H1 (cell line): ENCODE results near the gene NEU3. TPM values are rescaled to one million over a fixed set of nuclear protein-coding genes. Genes with fewer than 3 reads are reported as not detected.

ENCODE experiments used
- CTCF ChIA-PET: fragments of 300-600 bp; sonication (Branson Sonifier 250); formaldehyde crosslinking; loops from one replicate; lab custom pipeline; 2021; ENCODE audit not compliant: partially characterized antibody; lab: Charles Lee
- POLR2A ChIA-PET: fragments of 300-600 bp; sonication (Branson Sonifier 250); formaldehyde crosslinking; loops from one replicate; lab custom pipeline; 2021; ENCODE audit warnings: inconsistent platforms; ENCODE audit not compliant: partially characterized antibody; lab: Charles Lee
- DNase-seq, 2 experiments: peaks; one replicate each; pipeline versions ENCODE4 v3.0.0 to v3.0.0-alpha.2; 2010 to 2022; ENCODE audit warnings: low spot score in 2 of 2, low read depth in 1 of 2, mixed read lengths in 1 of 2
- FAIRE-seq: peaks from 2 replicates; lab custom pipeline; 2011; peaks lifted over from hg19 to GRCh38; lab: Jason Lieb, UNC
- H2AFZ ChIP-seq: 2 replicates; pipeline ENCODE4 v1.8.1; 2012; ENCODE audit warnings: low read length, inconsistent platforms
- H2AK5ac ChIP-seq: 2 replicates; pipeline ENCODE4 v1.6.1; 2013; ENCODE audit warnings: low read depth, low read length
- H2BK120ac ChIP-seq: replicated peaks from 2 replicates; pipeline ENCODE3; 2013; ENCODE audit warnings: low read depth, low read length, inconsistent platforms
- H2BK12ac ChIP-seq: 2 replicates; pipeline ENCODE4 v1.6.1; 2013; ENCODE audit warnings: low read depth, low read length
- H2BK15ac ChIP-seq: 2 replicates; pipeline ENCODE4 v1.6.1; 2013; ENCODE audit warnings: low read length
- H2BK20ac ChIP-seq: 2 replicates; pipeline ENCODE4 v1.6.1; 2013; ENCODE audit warnings: low read length
- H2BK5ac ChIP-seq: 2 replicates; pipeline ENCODE4 v1.6.1; 2013; ENCODE audit warnings: low read depth, low read length
- H3K14ac ChIP-seq: 2 replicates; pipeline ENCODE4 v1.6.1; 2013; ENCODE audit warnings: inconsistent platforms; ENCODE audit not compliant: insufficient read length
- H3K18ac ChIP-seq: 2 replicates; pipeline ENCODE4 v1.6.1; 2013; ENCODE audit warnings: low read length; ENCODE audit errors: extremely low read depth
- H3K23ac ChIP-seq: 2 replicates; pipeline ENCODE4 v1.6.1; 2013; ENCODE audit warnings: inconsistent platforms; ENCODE audit not compliant: insufficient read length
- H3K23me2 ChIP-seq: 2 replicates; pipeline ENCODE4 v1.6.1; 2013; ENCODE audit warnings: low read depth, low read length
- H3K27ac ChIP-seq: 2 replicates; pipeline ENCODE4 v1.6.1; 2011; ENCODE audit warnings: low read depth, low read length, inconsistent platforms
- H3K27me3 ChIP-seq, 4 experiments: replicated peaks in 1 of 4; 1 replicate in 1 of 4; 2 replicates in 3 of 4; pipeline versions ENCODE4 v1.6.1 to v1.8.1; 2011 to 2013; ENCODE audit warnings: low read length in 3 of 4, mild to moderate bottlenecking in 3 of 4, inconsistent platforms in 2 of 4, mixed read lengths in 2 of 4, moderate library complexity in 1 of 4; ENCODE audit not compliant: control insufficient read depth in 3 of 4, insufficient read depth in 3 of 4; ENCODE audit errors: extremely low read depth in 1 of 4
- H3K36me3 ChIP-seq, 4 experiments: 2 replicates each; pipeline versions ENCODE4 v1.6.1 to v1.8.1; 2011 to 2013; ENCODE audit warnings: mild to moderate bottlenecking in 4 of 4, low read length in 3 of 4, moderate library complexity in 2 of 4, control low read depth in 1 of 4, inconsistent platforms in 1 of 4; ENCODE audit not compliant: insufficient read depth in 4 of 4, control insufficient read depth in 2 of 4
- H3K4ac ChIP-seq: replicated peaks from 2 replicates; pipeline ENCODE3; 2013; ENCODE audit warnings: low read length, low read depth, mixed read lengths, inconsistent platforms; ENCODE audit not compliant: insufficient read length
- H3K4me1 ChIP-seq, 4 experiments: replicated peaks in 1 of 4; 1 replicate in 1 of 4; 2 replicates in 3 of 4; pipeline versions ENCODE4 v1.6.1 to v1.8.1; 2011 to 2013; ENCODE audit warnings: low read length in 3 of 4, inconsistent platforms in 2 of 4, mixed read lengths in 1 of 4; ENCODE audit not compliant: insufficient read depth in 4 of 4, control insufficient read depth in 3 of 4
- H3K4me2 ChIP-seq, 2 experiments: 2 replicates each; pipeline versions ENCODE4 v1.6.1 to v1.8.1; 2011 to 2013; ENCODE audit warnings: low read depth in 2 of 2, low read length in 2 of 2, control low read depth in 1 of 2, inconsistent platforms in 1 of 2, mild to moderate bottlenecking in 1 of 2; ENCODE audit not compliant: insufficient read depth in 1 of 2
- H3K4me3 ChIP-seq, 4 experiments: fragments of 200-600, 300-600 bp in 1 of 4; sonication (generic), shearing (Covaris generic), sonication (Bioruptor Twin) in 1 of 4; 2 replicates each; pipeline versions ENCODE4 v1.5.1 to v1.8.1; 2011 to 2016; ENCODE audit warnings: low read length in 4 of 4, low read depth in 3 of 4, control low read depth in 2 of 4, inconsistent platforms in 2 of 4, mild to moderate bottlenecking in 2 of 4, mixed read lengths in 1 of 4, moderate library complexity in 1 of 4; ENCODE audit not compliant: insufficient read depth in 2 of 4; ENCODE audit errors: extremely low read depth in 1 of 4
- H3K56ac ChIP-seq: replicated peaks from 2 replicates; pipeline ENCODE3; 2013; ENCODE audit warnings: low read depth, mild to moderate bottlenecking, mixed read lengths, low read length, inconsistent platforms; ENCODE audit not compliant: insufficient read length
- H3K79me1 ChIP-seq: 2 replicates; pipeline ENCODE4 v1.6.1; 2013; ENCODE audit warnings: low read depth, low read length, control low read depth
- H3K79me2 ChIP-seq, 2 experiments: 2 replicates each; pipeline versions ENCODE4 v1.6.1 to v1.8.1; 2012 to 2013; ENCODE audit warnings: low read length in 2 of 2, mild to moderate bottlenecking in 2 of 2, inconsistent platforms in 1 of 2; ENCODE audit not compliant: insufficient read depth in 2 of 2, control insufficient read depth in 1 of 2
- H3K9ac ChIP-seq, 4 experiments: replicated peaks in 1 of 4; 1 replicate in 1 of 4; 2 replicates in 3 of 4; pipeline versions ENCODE4 v1.6.1 to v1.8.1; 2011 to 2013; ENCODE audit warnings: low read depth in 3 of 4, low read length in 3 of 4, control low read depth in 2 of 4, mild to moderate bottlenecking in 2 of 4, moderate library complexity in 2 of 4, inconsistent platforms in 1 of 4; ENCODE audit errors: extremely low read depth in 1 of 4
- H3K9me3 ChIP-seq, 2 experiments: 2 replicates each; pipeline versions ENCODE4 v1.6.1 to v1.8.1; 2012 to 2013; ENCODE audit warnings: mild to moderate bottlenecking in 2 of 2, moderate library complexity in 2 of 2, control low read depth in 1 of 2, inconsistent platforms in 1 of 2, low read depth in 1 of 2, low read length in 1 of 2, mixed read lengths in 1 of 2; ENCODE audit not compliant: insufficient read depth in 2 of 2
- H4K20me1 ChIP-seq, 2 experiments: replicated peaks in 1 of 2; 2 replicates each; pipeline versions ENCODE3 to v1.8.1; 2011 to 2013; ENCODE audit warnings: inconsistent platforms in 2 of 2, low read length in 2 of 2, mild to moderate bottlenecking in 1 of 2; ENCODE audit not compliant: insufficient read depth in 2 of 2, control insufficient read depth in 1 of 2
- H4K5ac ChIP-seq: 2 replicates; pipeline ENCODE4 v1.6.1; 2013; ENCODE audit warnings: low read length, low read depth, mixed read lengths, inconsistent platforms; ENCODE audit not compliant: insufficient read length
- H4K8ac ChIP-seq: 2 replicates; pipeline ENCODE4 v1.8.0; 2013; ENCODE audit warnings: mild to moderate bottlenecking, moderate library complexity, low read length, inconsistent platforms; ENCODE audit not compliant: insufficient read depth; ENCODE audit errors: extremely low read depth
- H4K91ac ChIP-seq: replicated peaks from 2 replicates; pipeline ENCODE3; 2013; ENCODE audit warnings: low read length, mixed read lengths, inconsistent platforms; ENCODE audit not compliant: insufficient read length
- BCL11A ChIP-seq, 2 experiments: IDR thresholded peaks; one replicate each; pipeline ENCODE4 v1.6.1; 2011; ENCODE audit warnings: low read depth in 2 of 2, low read length in 2 of 2, mild to moderate bottlenecking in 2 of 2
- BRCA1 ChIP-seq: IDR thresholded peaks from 2 replicates; pipeline ENCODE4 v1.6.1; 2012; ENCODE audit warnings: low read depth, low read length, improper control_type of control experiment
- KDM5A ChIP-seq: fragments of 200-600 bp; IDR thresholded peaks from 2 replicates; pipeline ENCODE4 v1.7.1; 2012; ENCODE audit warnings: mild to moderate bottlenecking, low read length, inconsistent platforms, mixed read lengths
- POLR2AphosphoS5 ChIP-seq: IDR thresholded peaks from 2 replicates; pipeline ENCODE4 v1.6.1; 2011; ENCODE audit warnings: low read depth, low read length
- SP4 ChIP-seq: IDR thresholded peaks from 2 replicates; pipeline ENCODE4 v1.6.1; 2012; ENCODE audit warnings: low read length, inconsistent platforms
- TAF1 ChIP-seq: IDR thresholded peaks from 2 replicates; pipeline ENCODE4 v1.6.1; 2011; ENCODE audit warnings: mild to moderate bottlenecking, low read depth, low read length
- WGBS, 2 experiments: shearing (Covaris generic) in 1 of 2; methylation state at CpG; one replicate each; pipeline versions ENCODE4 v1.1.6 to v1.1.7; 2013 to 2015; ENCODE audit warnings: low lambda C conversion rate in 2 of 2, mixed read lengths in 2 of 2, inconsistent platforms in 1 of 2, low coverage in 1 of 2, missing lambda C conversion rate in 1 of 2; ENCODE audit not compliant: insufficient replicate concordance in 2 of 2, insufficient coverage in 1 of 2, insufficient read length in 1 of 2; ENCODE audit errors: extremely low coverage in 1 of 2, missing lambda C conversion rate in 1 of 2; 5-methylcytosine and 5-hydroxymethylcytosine counted together
- polyA plus RNA-seq, 7 experiments: library from polyadenylated mRNA; depleted of rRNA in 3 of 7; stranded (reverse) in 5 of 7; unstranded in 2 of 7; fragments of >200 nt in 5 of 7; fragments of 200-250 nt in 2 of 7; gene quantifications; 1 replicate in 5 of 7; 2 replicates in 1 of 7; 4 replicates in 1 of 7; pipeline versions ENCODE4 v1.2.1 to v1.2.3, GENCODE V29; 2011 to 2013; ENCODE audit warnings: missing spikeins in 2 of 7, mixed read lengths in 2 of 7
- total RNA-seq: library from RNA; stranded (reverse); fragmentation: NEBNext Ultra II Directional; extraction: Animal tissue kit (Norgen Biotek cat#: 25700); gene quantifications from 2 replicates; pipeline ENCODE4 v1.2.1, GENCODE V29; 2021
- TF ChIP-seq, protein P1 (sequence below): IDR thresholded peaks from 2 replicates; pipeline ENCODE4 v1.6.1; 2011; ENCODE audit warnings: low read depth, mild to moderate bottlenecking, low read length; ENCODE audit not compliant: insufficient read depth
- TF ChIP-seq, protein P2 (sequence below): IDR thresholded peaks from 2 replicates; pipeline ENCODE4 v1.6.1; 2011; ENCODE audit warnings: low read length, improper control_type of control experiment
- TF ChIP-seq, protein P3 (sequence below): IDR thresholded peaks from 2 replicates; pipeline ENCODE4 v1.6.1; 2012; ENCODE audit warnings: low read length, inconsistent platforms

The NEU3 gene
- total and polyA plus RNA-seq, 2 of the 8 experiments (the other 6 are each of a cell fraction or from before 2014, with no cell fraction given) = 8.9 to 15.6 TPM

DNA sequence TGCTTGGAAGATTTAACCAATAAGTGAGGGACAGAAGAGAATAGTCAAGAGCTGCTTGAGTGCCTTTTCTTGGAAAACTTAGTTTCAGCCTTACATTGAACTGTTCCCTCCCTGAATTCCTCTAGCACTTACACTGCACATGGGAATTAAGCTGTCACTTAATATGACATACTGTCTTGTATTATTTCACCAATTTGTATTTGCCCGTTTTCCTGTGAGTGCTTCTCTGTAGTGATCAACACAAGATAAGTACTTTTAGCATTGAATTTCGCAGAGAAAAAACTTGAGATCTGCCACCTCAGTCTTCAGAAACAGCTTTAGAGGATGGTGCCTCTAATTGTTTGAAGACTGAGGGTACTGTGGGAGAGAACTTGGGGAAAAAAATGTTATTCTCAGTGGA, 36.0 kb upstream of the NEU3 start:
- Histone ChIP-seq H4K91ac (no peak overlapping the region), H3K4me1 (no peaks in the 10 kb centered on the region; a peak in 1 of 7 replicates), H4K5ac (no peak overlapping the region), H2AK5ac (no peak overlapping the region), H3K9ac (no peak overlapping the region), H3K23me2 (peaks cover 5% of the 10 kb centered on the region), H2BK15ac (no peak overlapping the region), H4K20me1 (peaks cover 3 to 6% of the 10 kb centered on the region in 2 experiments), H3K18ac (no peak overlapping the region), H3K14ac (no peak overlapping the region), H3K9me3 (no peaks in the 10 kb centered on the region), H3K4me2 (no peak overlapping the region), H3K36me3 (peaks cover 0 to 9% (median 0%) of the 10 kb centered on the region in 4 experiments; a peak in 2 of 8 replicates), H2BK12ac (no peak overlapping the region), H3K27me3 (no peaks in the 10 kb centered on the region), H4K8ac (no peak overlapping the region), H2AFZ (no peak overlapping the region), H2BK5ac (no peak overlapping the region), H3K79me2 (peaks cover 3 to 83% of the 10 kb centered on the region in 2 experiments), H2BK120ac (no peak overlapping the region), H3K4ac (no peak overlapping the region), H3K56ac (no peak overlapping the region), H3K27ac (no peak overlapping the region), H3K23ac (no peak overlapping the region), H2BK20ac (no peak overlapping the region), H3K4me3 (no peak overlapping the region), H3K79me1 (peaks cover 5% of the 10 kb centered on the region)
- FAIRE-seq = no peak
- ChIA-PET POLR2A (interaction anchor here (1.8 kb wide), 1 partner anchor 12 kb away, joined by 5 read pairs; no protein-coding TSS in a partner anchor), CTCF (interaction anchor here (1.2 to 1.7 kb wide), 2 partner anchors 13 to 70 kb away, joined by 3 to 6 read pairs; no protein-coding TSS in a partner anchor)
- DNase-seq = no peak
- TF ChIP-seq SP4 = no peak
- TF ChIP-seq, protein P1, sequence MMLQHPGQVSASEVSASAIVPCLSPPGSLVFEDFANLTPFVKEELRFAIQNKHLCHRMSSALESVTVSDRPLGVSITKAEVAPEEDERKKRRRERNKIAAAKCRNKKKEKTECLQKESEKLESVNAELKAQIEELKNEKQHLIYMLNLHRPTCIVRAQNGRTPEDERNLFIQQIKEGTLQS = no peak
- no peak for TF ChIP-seq POLR2AphosphoS5
- TF ChIP-seq, protein P2, sequence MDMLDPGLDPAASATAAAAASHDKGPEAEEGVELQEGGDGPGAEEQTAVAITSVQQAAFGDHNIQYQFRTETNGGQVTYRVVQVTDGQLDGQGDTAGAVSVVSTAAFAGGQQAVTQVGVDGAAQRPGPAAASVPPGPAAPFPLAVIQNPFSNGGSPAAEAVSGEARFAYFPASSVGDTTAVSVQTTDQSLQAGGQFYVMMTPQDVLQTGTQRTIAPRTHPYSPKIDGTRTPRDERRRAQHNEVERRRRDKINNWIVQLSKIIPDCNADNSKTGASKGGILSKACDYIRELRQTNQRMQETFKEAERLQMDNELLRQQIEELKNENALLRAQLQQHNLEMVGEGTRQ = no peak
- TF ChIP-seq, protein P3, sequence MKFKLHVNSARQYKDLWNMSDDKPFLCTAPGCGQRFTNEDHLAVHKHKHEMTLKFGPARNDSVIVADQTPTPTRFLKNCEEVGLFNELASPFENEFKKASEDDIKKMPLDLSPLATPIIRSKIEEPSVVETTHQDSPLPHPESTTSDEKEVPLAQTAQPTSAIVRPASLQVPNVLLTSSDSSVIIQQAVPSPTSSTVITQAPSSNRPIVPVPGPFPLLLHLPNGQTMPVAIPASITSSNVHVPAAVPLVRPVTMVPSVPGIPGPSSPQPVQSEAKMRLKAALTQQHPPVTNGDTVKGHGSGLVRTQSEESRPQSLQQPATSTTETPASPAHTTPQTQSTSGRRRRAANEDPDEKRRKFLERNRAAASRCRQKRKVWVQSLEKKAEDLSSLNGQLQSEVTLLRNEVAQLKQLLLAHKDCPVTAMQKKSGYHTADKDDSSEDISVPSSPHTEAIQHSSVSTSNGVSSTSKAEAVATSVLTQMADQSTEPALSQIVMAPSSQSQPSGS = no peak
- no peak for TF ChIP-seq BRCA1
- no peak for TF ChIP-seq TAF1
- TF ChIP-seq KDM5A = no peak
- TF ChIP-seq BCL11A (IDR thresholded peaks at IDR 0.05; ENCODE audit: low read depth in 2 of 2, low read length in 2 of 2) = no peak
- 86% methylated on average over 2 of the region's 2 CpGs; no CpG with 5 or more reads in 1 of the 2 experiments for whole genome bisulfite sequencing, 2 experiments
